HFF-Myc (cell line): Measurements from ENCODE around the gene MAP3K5.
"Not testable (repeated sequence)": the region's sequence is repeated elsewhere in the genome, so short reads cannot be mapped to it uniquely, and the experiment has no call there.

ENCODE experiments used
- DNase-seq: peaks from one replicate; pipeline ENCODE4 v3.0.0-alpha.2; 2011; ENCODE audit warnings: low read depth; ENCODE audit errors: extremely low read depth
- H3K4me3 ChIP-seq: replicated peaks from 2 replicates; pipeline ENCODE4 v1.5.1; 2011; ENCODE audit warnings: low read depth, mild to moderate bottlenecking, control low read depth, low read length
- TF ChIP-seq, protein P1 (sequence below): IDR thresholded peaks from 2 replicates; pipeline ENCODE4 v1.5.1; 2012; ENCODE audit warnings: mild to moderate bottlenecking, low read depth, low read length, control low read depth; ENCODE audit errors: missing control alignments

The MAP3K5 gene

GRCh38 chr6:136766274-136766673 lies 26.0 kb downstream of the MAP3K5 start:
- TF ChIP-seq, protein P1, sequence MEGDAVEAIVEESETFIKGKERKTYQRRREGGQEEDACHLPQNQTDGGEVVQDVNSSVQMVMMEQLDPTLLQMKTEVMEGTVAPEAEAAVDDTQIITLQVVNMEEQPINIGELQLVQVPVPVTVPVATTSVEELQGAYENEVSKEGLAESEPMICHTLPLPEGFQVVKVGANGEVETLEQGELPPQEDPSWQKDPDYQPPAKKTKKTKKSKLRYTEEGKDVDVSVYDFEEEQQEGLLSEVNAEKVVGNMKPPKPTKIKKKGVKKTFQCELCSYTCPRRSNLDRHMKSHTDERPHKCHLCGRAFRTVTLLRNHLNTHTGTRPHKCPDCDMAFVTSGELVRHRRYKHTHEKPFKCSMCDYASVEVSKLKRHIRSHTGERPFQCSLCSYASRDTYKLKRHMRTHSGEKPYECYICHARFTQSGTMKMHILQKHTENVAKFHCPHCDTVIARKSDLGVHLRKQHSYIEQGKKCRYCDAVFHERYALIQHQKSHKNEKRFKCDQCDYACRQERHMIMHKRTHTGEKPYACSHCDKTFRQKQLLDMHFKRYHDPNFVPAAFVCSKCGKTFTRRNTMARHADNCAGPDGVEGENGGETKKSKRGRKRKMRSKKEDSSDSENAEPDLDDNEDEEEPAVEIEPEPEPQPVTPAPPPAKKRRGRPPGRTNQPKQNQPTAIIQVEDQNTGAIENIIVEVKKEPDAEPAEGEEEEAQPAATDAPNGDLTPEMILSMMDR: no peak
- no peak overlapping the region for H3K4me3 ChIP-seq
- no peak for DNase-seq

- no peak for DNase-seq
- TF ChIP-seq, protein P1: no peak
- H3K4me3 ChIP-seq: no peak overlapping the region
Observed at GRCh38 chr6:136764517-136764993, 27.7 kb downstream of the MAP3K5 start.

GRCh38 chr6:136763716-136764516 lies 28.4 kb downstream of the MAP3K5 start:
- DNase-seq: no peak
- TF ChIP-seq, protein P1: no peak
- no peak overlapping the region for H3K4me3 ChIP-seq

GRCh38 chr6:136763255-136763654 lies 29.0 kb downstream of the MAP3K5 start:
- TF ChIP-seq, protein P1: no peak
- DNase-seq: no peak
- no peak overlapping the region for H3K4me3 ChIP-seq

DNA sequence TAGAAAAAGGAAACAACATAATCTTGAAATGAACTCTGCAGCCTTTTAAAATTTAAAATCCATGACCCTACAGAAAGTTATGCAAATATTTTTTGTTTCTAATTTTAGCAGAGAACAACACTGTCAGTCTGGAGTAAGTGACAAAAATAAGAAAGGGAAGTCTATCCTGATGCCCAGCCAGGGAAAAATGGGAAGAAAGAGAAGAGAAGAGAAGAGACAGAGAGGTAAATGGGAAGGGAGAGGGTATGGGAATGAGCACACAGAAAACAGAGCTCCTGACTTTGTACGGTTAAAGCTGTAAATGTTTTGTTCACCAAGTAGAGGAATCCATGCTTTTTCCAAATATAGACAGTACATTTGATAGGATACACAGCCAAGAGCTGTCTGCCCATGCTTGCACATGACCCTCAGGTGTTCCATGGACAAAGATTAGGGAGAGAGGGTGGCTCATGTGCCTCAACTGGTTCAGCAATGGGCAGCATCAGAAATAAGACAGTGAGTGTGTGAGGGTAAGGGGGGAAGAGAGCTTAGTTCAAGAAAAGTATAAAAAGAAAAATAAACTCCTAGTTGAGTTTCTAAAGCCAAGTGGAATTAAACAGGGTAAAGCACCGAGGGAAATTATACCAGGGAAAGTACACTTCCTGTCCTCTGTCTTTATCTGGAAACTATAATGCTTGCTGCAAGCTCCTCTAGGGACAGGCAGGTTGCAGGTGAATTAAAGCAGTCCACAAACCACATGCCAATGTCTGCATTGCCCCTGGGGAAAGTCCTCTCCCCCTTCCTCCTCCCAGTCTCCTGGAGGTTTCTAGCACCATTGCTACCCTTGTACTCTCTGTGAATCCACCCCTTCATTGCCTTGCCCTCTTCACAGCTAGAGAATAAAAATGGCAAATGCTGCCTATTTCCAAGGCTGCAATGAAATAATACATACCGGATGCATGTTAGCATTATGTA lies 30.0 kb downstream of the MAP3K5 start:
- H3K4me3 ChIP-seq: no peak overlapping the region
- DNase-seq: no peak
- TF ChIP-seq, protein P1: no peak

- no peak overlapping the region for H3K4me3 ChIP-seq
- DNase-seq: no peak
- TF ChIP-seq, protein P1: no peak
Observed at GRCh38 chr6:136761227-136761922, 30.9 kb downstream of the MAP3K5 start.

GRCh38 chr6:136760781-136761180 lies 31.5 kb downstream of the MAP3K5 start:
- not testable (repeated sequence) for H3K4me3 ChIP-seq, DNase-seq
